Activated T-cell treated with anti-CD3 and anti-CD28 coated beads for 48 hours (primary cell): ENCODE data around the gene TSHB.
"Not testable (repeated sequence)": the region's sequence is repeated elsewhere in the genome, so short reads cannot be mapped to it uniquely, and the experiment has no call there.

Experiments used
- DNase-seq: peaks from one replicate; pipeline ENCODE4 v3.0.0-alpha.2; 2020; ENCODE audit warnings: low read depth

The TSHB gene

GRCh38 chr1:115029526-115029925, at the start of gene TSHB:
TSS of gene TSHB (plus strand) at chr1:115029826. CDS start at chr1:115033363, 3,537 bp downstream.
- no peak for DNase-seq

GRCh38 chr1:114982251-114982650, 47.4 kb upstream of the TSHB start:
- no peak for DNase-seq

- no peak for DNase-seq
Observed at GRCh38 chr1:114986286-114986685, 43.3 kb upstream of the TSHB start.

- DNase-seq, result no peak
Observed at GRCh38 chr1:114988095-114988494, 41.5 kb upstream of the TSHB start.

GRCh38 chr1:114997510-114998289, 31.9 kb upstream of the TSHB start:
- no peak for DNase-seq

GRCh38 chr1:115006191-115006590, 23.4 kb upstream of the TSHB start:
- no peak for DNase-seq

GRCh38 chr1:115012006-115012405, 17.6 kb upstream of the TSHB start:
- DNase-seq, result no peak

- no peak for DNase-seq
Observed at GRCh38 chr1:115012434-115012833, 17.2 kb upstream of the TSHB start.

GRCh38 chr1:115013792-115014191, 15.8 kb upstream of the TSHB start:
- no peak for DNase-seq

- not testable (repeated sequence) for DNase-seq
Observed at GRCh38 chr1:115019549-115019948, 10.1 kb upstream of the TSHB start.

- no peak for DNase-seq
Observed at GRCh38 chr1:115021145-115021544, 8.5 kb upstream of the TSHB start.

GRCh38 chr1:115023593-115023992, 6.0 kb upstream of the TSHB start:
- no peak for DNase-seq

GRCh38 chr1:115031595-115031994, 2.0 kb downstream of the TSHB start:
- DNase-seq, result no peak

- no peak for DNase-seq
Observed at GRCh38 chr1:115035652-115036051, 6.0 kb downstream of the TSHB start.

- no peak for DNase-seq
Observed at GRCh38 chr1:115036814-115037507, 7.3 kb downstream of the TSHB start.

- no peak for DNase-seq
Observed at GRCh38 chr1:115040501-115040900, 10.9 kb downstream of the TSHB start.

GRCh38 chr1:115041654-115042053, 12.0 kb downstream of the TSHB start:
- no peak for DNase-seq

- no peak for DNase-seq
Observed at GRCh38 chr1:115046751-115047150, 17.1 kb downstream of the TSHB start.

GRCh38 chr1:115051850-115052249, 22.2 kb downstream of the TSHB start:
- no peak for DNase-seq

- peak; percentile 38 for DNase-seq
Observed at GRCh38 chr1:115052454-115053083, 22.9 kb downstream of the TSHB start.

GRCh38 chr1:115056395-115056798, 26.8 kb downstream of the TSHB start:
- DNase-seq, result no peak

- DNase-seq, result no peak
Observed at GRCh38 chr1:115057661-115058254, 28.1 kb downstream of the TSHB start.

- no peak for DNase-seq
Observed at GRCh38 chr1:115059316-115059715, 29.7 kb downstream of the TSHB start.
